Lower lobe of right lung (tissue), 2 donors: Measurements from ENCODE around the gene SPEM3. TPM values are rescaled to one million over a fixed set of nuclear protein-coding genes. Genes with fewer than 3 reads are reported as not detected.
"Not testable (repeated sequence)": the region's sequence is repeated elsewhere in the genome, so short reads cannot be mapped to it uniquely, and the experiment has no call there.

Experiments used
- ATAC-seq, 2 donors: fragments of 200-7000 bp; cut with Tn5 transposase; one replicate each; pipeline ENCODE4 v1.9.1; 2020 to 2022; ENCODE audit warnings: mild to moderate bottlenecking in 2 of 2, moderate library complexity in 2 of 2
- DNase-seq: peaks from one replicate; pipeline ENCODE4 v3.0.0-alpha.2; 2020
- H3K27ac ChIP-seq: fragments of 200-600 bp; one replicate; pipeline ENCODE4 v1.8.0; 2022
- H3K27me3 ChIP-seq: fragments of 200-600 bp; one replicate; pipeline ENCODE4 v1.8.0; 2022; ENCODE audit warnings: low read depth
- H3K36me3 ChIP-seq: fragments of 200-600 bp; one replicate; pipeline ENCODE4 v1.8.0; 2022; ENCODE audit warnings: mild to moderate bottlenecking
- H3K4me1 ChIP-seq: fragments of 200-600 bp; one replicate; pipeline ENCODE4 v1.8.0; 2022
- H3K4me3 ChIP-seq: fragments of 200-600 bp; one replicate; pipeline ENCODE4 v1.8.0; 2022; ENCODE audit warnings: mild to moderate bottlenecking
- H3K9me3 ChIP-seq: fragments of 200-600 bp; one replicate; pipeline ENCODE4 v1.8.0; 2022
- intact Hi-C: fragments of 100-400 bp; cut with DNase I; formaldehyde crosslinking; loops from one replicate; pipeline ENCODE4 v1.11.0; 2022
- total RNA-seq: library from RNA; stranded (reverse); fragmentation: NEBNext Ultra II Directional; extraction: Animal tissue kit (Norgen Biotek cat#: 25700); gene quantifications from one replicate; pipeline ENCODE4 v1.2.1, GENCODE V29; 2021
- TF ChIP-seq, protein P1 (sequence below): fragments of 200-600 bp; IDR thresholded peaks from one replicate; pipeline ENCODE4 v1.8.0; 2022; ENCODE audit warnings: antibody characterized with exemption, mild to moderate bottlenecking
- donor health status: DM: no; HTN: yes; CAD: no; lungs with severe emphysema.

SPEM3 gene
- total RNA-seq, 1 donor from 2014 or later: not detected

DNA sequence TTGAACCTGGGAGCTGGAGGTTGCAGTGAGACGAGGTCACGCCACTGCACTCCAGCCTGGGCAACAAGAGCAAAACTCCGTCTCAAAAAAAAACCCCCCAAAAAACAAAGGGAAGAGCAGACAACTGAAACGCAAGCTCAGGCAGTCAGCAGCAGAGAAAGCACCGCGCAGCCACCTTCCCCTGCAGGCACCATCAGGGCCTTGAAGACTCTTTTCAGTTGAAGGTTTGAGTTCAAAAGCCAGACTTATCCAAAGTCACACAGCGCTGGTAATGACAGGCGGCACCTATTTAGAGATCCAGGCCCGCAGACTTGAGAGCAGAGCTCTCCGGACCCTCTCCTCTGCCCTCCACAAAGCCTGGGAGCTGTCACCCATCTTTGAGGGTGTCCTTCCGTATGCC lies 39.6 kb downstream of the SPEM3 start:
- Histone ChIP-seq H3K4me3 (no peak overlapping the region), H3K27ac (peak overlapping the region; percentile 37), H3K4me1 (peaks cover 61% of the 10 kb centered on the region), H3K36me3 (peaks cover 36% of the 10 kb centered on the region), H3K9me3 (no peaks in the 10 kb centered on the region), H3K27me3 (no peaks in the 10 kb centered on the region)
- TF ChIP-seq, protein P1, sequence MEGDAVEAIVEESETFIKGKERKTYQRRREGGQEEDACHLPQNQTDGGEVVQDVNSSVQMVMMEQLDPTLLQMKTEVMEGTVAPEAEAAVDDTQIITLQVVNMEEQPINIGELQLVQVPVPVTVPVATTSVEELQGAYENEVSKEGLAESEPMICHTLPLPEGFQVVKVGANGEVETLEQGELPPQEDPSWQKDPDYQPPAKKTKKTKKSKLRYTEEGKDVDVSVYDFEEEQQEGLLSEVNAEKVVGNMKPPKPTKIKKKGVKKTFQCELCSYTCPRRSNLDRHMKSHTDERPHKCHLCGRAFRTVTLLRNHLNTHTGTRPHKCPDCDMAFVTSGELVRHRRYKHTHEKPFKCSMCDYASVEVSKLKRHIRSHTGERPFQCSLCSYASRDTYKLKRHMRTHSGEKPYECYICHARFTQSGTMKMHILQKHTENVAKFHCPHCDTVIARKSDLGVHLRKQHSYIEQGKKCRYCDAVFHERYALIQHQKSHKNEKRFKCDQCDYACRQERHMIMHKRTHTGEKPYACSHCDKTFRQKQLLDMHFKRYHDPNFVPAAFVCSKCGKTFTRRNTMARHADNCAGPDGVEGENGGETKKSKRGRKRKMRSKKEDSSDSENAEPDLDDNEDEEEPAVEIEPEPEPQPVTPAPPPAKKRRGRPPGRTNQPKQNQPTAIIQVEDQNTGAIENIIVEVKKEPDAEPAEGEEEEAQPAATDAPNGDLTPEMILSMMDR: no peak
- intact Hi-C loops: no loop called here
- ATAC-seq: no peak
- DNase-seq: no peak

DNA sequence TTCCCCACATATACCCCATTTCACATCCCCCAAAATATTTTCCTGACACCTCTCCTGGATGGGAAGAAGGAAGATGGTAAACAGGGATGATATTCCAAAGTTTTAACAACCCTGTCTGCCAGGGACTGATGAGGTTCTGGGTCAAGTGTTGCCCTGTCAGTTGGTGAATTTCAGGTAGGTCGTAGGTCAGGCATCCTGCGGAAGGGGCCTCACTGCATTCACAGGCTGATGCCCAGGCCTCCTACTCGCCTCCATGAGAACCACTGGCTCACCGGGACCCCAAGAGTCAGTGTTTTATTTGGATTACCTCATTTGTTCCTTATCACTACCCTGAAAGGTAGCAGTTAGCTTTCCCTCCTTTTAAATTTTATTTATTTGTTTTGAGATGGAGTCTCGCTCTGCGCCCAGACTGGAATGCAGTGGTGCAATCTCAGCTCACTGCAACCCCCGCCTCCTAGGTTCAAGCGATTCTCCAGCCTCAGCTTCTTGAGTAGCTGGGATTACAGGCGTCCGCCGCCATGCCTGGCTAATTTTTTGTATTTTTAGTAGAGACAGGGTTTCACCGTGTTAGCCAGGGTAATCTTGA lies 40.2 kb downstream of the SPEM3 start:
- ATAC-seq (peak in 1 of 2 donors; percentile 20), DNase-seq (no peak)
- no peaks in the 10 kb centered on the region for H3K9me3 ChIP-seq
- intact Hi-C loops: no loop called here
- no peaks in the 10 kb centered on the region for H3K27me3 ChIP-seq
- H3K4me1 ChIP-seq: peaks cover 61% of the 10 kb centered on the region
- no peak overlapping the region for H3K4me3 ChIP-seq
- H3K27ac ChIP-seq: peak overlapping the region; percentile 37
- TF ChIP-seq, protein P1: no peak
- peaks cover 29% of the 10 kb centered on the region for H3K36me3 ChIP-seq

DNA sequence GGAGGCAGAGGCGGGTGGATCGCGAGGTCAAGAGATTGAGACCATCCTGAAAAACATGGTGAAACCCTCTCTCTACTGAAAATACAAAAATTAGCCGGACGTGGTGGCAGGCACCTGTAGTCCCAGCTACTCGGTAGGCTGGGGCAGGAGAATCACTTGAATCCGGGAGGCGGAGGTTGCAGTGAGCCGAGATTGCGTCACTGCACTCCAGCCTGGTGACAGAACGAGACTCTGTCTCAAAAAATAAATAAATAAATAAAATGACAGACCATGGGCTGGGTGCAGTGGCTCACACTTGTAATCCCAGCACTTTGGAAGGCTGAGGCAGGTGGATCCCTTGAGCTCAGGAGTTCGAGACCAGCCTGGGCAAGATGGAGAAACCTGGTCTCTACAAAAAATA lies 41.2 kb downstream of the SPEM3 start:
- DNase-seq, H3K27ac ChIP-seq, H3K27me3 ChIP-seq, intact Hi-C loops, H3K9me3 ChIP-seq, H3K4me3 ChIP-seq, ATAC-seq: not testable (repeated sequence)
- Histone ChIP-seq H3K4me1 (peaks cover 69% of the 10 kb centered on the region), H3K36me3 (peaks cover 22% of the 10 kb centered on the region)

DNA sequence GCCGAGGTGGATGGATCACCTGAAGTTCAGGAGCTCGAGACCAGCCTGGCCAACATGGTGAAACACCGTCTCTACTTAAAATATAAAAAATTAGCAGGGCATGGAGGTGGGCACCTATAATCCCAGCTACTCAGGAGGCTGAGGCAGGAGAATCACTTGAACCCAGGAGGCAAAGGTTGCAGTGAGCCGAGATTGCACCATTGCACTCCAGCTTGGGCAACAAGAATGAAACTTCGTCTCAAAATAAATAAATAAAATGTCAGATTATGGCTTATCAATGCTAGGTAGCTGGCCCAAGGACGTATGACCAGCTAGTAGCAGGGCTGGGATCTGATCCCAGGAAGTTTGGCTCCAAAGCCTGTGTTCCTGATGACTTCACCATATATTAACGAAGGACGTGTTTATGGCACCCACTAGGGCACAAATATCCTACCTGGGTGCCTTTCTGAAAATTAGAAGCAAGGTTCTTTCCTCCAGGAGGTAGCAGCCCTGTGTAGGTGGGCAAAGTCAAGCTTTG lies 41.9 kb downstream of the SPEM3 start:
- intact Hi-C loops, DNase-seq, ATAC-seq, H3K4me3 ChIP-seq, H3K9me3 ChIP-seq, H3K27me3 ChIP-seq: not testable (repeated sequence)
- Histone ChIP-seq H3K4me1 (peaks cover 76% of the 10 kb centered on the region), H3K27ac (peak overlapping the region; percentile 4), H3K36me3 (peaks cover 18% of the 10 kb centered on the region)

DNA sequence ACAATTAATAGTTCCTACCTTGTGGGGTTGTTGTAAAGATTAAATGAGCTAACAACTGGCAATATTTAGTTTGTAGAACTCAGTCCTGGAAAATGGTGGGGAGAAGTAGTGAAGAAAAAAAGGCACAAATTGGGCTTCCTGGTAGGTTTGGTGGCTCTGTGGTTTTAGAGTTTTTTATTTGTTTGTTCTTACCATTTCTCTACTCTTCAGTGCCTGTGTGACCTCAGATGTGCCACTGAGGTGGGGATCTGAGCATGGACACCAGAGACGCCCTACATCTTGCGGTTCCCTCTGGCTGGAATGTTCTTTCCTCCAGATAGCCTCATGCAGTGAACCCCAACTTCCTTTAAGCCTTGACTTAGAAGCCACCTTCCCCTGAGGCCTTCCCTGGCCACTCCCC lies 43.1 kb downstream of the SPEM3 start:
- Histone ChIP-seq H3K4me3 (no peak overlapping the region), H3K9me3 (no peaks in the 10 kb centered on the region), H3K27ac (no peak overlapping the region), H3K4me1 (peaks cover 79% of the 10 kb centered on the region), H3K27me3 (no peaks in the 10 kb centered on the region), H3K36me3 (peaks cover 7% of the 10 kb centered on the region)
- intact Hi-C loops: no loop called here
- TF ChIP-seq, protein P1: no peak
- ATAC-seq (no peak), DNase-seq (no peak)

DNA sequence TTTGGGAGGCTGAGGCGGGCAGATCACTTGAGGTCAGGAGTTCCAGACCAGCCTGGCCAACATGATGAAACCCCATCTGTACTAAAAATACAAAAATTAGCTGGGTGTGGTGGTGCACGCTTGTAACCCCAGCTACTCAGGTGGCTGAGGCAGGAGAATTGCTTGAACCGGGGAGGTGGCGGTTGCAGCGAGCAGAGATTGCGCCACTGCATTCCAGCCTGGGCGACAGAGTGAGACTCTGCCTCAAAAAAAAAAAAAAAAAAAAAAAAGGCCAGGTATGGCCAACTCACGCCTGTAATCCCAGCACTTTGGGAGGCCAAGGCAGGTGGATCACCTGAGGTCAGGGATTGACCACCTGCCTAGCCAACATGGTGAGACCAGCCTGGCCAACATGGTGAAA lies 46.1 kb downstream of the SPEM3 start:
- H3K9me3 ChIP-seq, intact Hi-C loops, H3K27me3 ChIP-seq, H3K4me3 ChIP-seq, ATAC-seq, H3K36me3 ChIP-seq: not testable (repeated sequence)
- DNase-seq: peak; percentile 80
- H3K27ac ChIP-seq: peak overlapping the region; percentile 100
- H3K4me1 ChIP-seq: peaks cover 65% of the 10 kb centered on the region

DNA sequence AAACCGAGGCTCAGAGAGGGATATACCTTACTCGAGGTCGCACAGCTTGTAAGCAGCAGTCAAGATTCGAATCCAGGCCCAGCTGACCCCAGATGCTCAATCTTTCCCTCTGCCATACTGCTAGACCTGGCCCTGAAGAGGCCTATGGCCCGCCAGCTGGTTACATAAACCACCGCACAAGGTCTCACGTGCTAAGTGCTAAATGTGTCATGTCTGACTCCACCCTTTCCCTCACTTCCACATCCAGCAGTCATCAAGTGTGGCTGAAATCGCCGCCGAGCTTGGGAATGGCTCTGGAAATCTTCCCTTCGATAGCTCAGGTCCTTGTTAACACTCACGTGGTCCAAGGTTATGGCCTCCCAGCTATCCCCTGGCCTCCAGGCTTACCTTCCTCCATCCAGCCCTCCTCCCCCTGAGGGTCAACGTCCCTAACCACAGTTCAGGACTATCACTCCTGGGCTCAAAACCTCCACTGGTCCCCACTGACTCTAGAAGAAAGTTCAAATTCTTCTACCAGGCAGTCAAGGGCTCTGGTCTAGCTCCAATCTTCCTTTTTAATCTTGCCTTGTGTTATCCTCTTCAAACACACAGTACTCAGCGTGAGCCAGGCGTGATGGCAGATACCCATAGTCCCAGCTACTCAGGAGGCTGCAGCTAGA lies 47.2 kb downstream of the SPEM3 start:
- Histone ChIP-seq H3K36me3 (no peaks in the 10 kb centered on the region), H3K27ac (peak overlapping the region; percentile 100), H3K9me3 (no peaks in the 10 kb centered on the region), H3K4me3 (peak overlapping the region; percentile 2), H3K27me3 (no peaks in the 10 kb centered on the region), H3K4me1 (peaks cover 64% of the 10 kb centered on the region)
- ATAC-seq (peak in 1 of 2 donors; percentile 6), DNase-seq (peak; percentile 70)
- intact Hi-C loops: no loop called here
- TF ChIP-seq, protein P1: no peak
